Testis (tissue), 3 donors: Measurements from ENCODE around the gene CCNY. TPM values are rescaled to one million over a fixed set of nuclear protein-coding genes. Genes with fewer than 3 reads are reported as not detected.

Source experiments
- DNase-seq: peaks from one replicate; pipeline ENCODE4 v3.0.0-alpha.2; 2019
- H3K27ac ChIP-seq, 2 donors: fragments of 200-600 bp; sonication (generic); one replicate each; pipeline ENCODE4 v1.5.1; 2019
- H3K27me3 ChIP-seq: fragments of 200-600 bp; sonication (generic); one replicate; pipeline ENCODE4 v1.5.1; 2019
- H3K36me3 ChIP-seq: fragments of 200-600 bp; sonication (generic); one replicate; pipeline ENCODE4 v1.5.1; 2017; ENCODE audit warnings: low read depth; ENCODE audit errors: missing control alignments
- H3K4me1 ChIP-seq: fragments of 200-600 bp; sonication (generic); one replicate; pipeline ENCODE4 v1.5.1; 2019
- H3K4me3 ChIP-seq, 2 donors: fragments of 200-600 bp; sonication (generic); one replicate each; pipeline ENCODE4 v1.5.1; 2017 to 2019
- H3K9me3 ChIP-seq: fragments of 200-600 bp; sonication (generic); one replicate; pipeline ENCODE4 v1.5.1; 2017
- POLR2A ChIP-seq: fragments of 450-650 bp; IDR thresholded peaks from one replicate; pipeline ENCODE4 v1.6.1; 2017; ENCODE audit warnings: antibody characterized with exemption, mild to moderate bottlenecking, moderate library complexity
- WGBS, 2 donors: methylation state at CpG; one replicate each; pipeline ENCODE4 v1.1.5; 2018; 5-methylcytosine and 5-hydroxymethylcytosine counted together
- intact Hi-C: fragments of 100-400 bp; cut with DNase I; formaldehyde crosslinking; loops from one replicate; pipeline ENCODE4 v1.15.1; 2023; ENCODE audit warnings: low total_unique reads
- polyA plus RNA-seq: library from polyadenylated mRNA; stranded (reverse); fragments of 350-450 nt; fragmentation: Illumina TruSeq; extraction: RNeasy Lipid Tissue Mini Kit (QIAGEN cat#74804); gene quantifications from one replicate; pipeline ENCODE4 v1.2.3, GENCODE V29; 2014; ENCODE audit warnings: low read depth, low replicate concordance; ENCODE audit not compliant: insufficient read depth
- total RNA-seq, 2 donors: library from RNA; depleted of rRNA; stranded (reverse); fragments of >200 nt; gene quantifications; one replicate each; pipeline ENCODE4 v1.2.3, GENCODE V29; 2016
- TF ChIP-seq, protein P1 (sequence below), 3 experiments: fragments of 450-650 bp in 2 of 3; fragments of 200-600 bp in 1 of 3; sonication (generic) in 1 of 3; IDR thresholded peaks; one replicate each; pipeline ENCODE4 v1.5.1; 2016 to 2019; ENCODE audit warnings: antibody characterized with exemption in 3 of 3, mild to moderate bottlenecking in 2 of 3, moderate library complexity in 1 of 3

The CCNY gene
- total and polyA plus RNA-seq, 3 donors from 2014 or later: 103 to 380 (median 132) TPM

DNA sequence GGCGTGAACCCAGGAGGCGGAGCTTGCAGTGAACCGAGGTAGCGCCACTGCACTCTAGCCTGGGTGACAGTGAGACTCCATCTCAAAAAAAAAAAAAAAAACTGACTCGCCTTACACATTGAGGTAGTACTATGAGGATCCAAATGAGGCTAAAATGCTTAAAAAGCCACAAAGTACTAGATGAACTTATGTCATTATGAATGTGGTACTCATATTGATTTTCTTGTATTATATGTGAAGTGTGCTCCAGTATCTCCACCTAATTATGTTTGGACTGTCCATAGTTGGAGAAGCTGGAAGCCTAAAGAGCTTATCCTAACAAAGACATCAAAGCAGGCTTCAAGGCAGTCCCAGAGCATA lies 9.1 kb downstream of the CCNY start:
- WGBS, 2 donors: 93% methylated on average over 5 of the region's 5 CpGs
- intact Hi-C loops: no loop called here
- no peak for DNase-seq

DNA sequence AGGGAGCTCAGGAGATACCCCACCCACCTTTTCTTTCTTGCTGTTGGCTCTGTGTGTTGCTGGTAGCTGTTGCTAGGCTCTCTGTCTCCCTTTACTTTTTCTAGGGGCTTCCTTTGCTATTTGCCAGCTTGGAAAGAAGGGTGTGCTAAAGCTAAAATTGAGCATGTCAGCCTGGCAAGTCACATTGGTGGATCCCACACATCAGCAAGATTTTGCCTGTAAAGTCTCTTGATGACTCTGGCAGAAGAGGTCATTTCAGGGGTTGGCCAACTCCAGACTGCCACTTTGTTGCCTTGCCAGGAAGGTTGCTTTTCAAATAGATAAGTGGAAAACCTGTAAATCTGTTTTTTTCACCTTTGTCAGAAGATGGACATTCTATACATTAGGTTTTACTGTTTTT lies 9.9 kb downstream of the CCNY start:
- Histone ChIP-seq H3K4me3 (no peak overlapping the region), H3K9me3 (no peaks in the 10 kb centered on the region), H3K36me3 (no peaks in the 10 kb centered on the region), H3K27me3 (no peaks in the 10 kb centered on the region), H3K27ac (no peak overlapping the region), H3K4me1 (peaks cover 12% of the 10 kb centered on the region)
- no peak for TF ChIP-seq POLR2A
- TF ChIP-seq, protein P1, sequence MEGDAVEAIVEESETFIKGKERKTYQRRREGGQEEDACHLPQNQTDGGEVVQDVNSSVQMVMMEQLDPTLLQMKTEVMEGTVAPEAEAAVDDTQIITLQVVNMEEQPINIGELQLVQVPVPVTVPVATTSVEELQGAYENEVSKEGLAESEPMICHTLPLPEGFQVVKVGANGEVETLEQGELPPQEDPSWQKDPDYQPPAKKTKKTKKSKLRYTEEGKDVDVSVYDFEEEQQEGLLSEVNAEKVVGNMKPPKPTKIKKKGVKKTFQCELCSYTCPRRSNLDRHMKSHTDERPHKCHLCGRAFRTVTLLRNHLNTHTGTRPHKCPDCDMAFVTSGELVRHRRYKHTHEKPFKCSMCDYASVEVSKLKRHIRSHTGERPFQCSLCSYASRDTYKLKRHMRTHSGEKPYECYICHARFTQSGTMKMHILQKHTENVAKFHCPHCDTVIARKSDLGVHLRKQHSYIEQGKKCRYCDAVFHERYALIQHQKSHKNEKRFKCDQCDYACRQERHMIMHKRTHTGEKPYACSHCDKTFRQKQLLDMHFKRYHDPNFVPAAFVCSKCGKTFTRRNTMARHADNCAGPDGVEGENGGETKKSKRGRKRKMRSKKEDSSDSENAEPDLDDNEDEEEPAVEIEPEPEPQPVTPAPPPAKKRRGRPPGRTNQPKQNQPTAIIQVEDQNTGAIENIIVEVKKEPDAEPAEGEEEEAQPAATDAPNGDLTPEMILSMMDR (IDR thresholded peaks at IDR 0.05): no peak
- intact Hi-C loops: no loop called here
- DNase-seq: no peak

More for the DNA sequence above, 9.1 kb downstream of the CCNY start:
- TF ChIP-seq POLR2A: no peak
- TF ChIP-seq, protein P1 (IDR thresholded peaks at IDR 0.05): no peak
- H3K27ac ChIP-seq: no peak overlapping the region
- no peaks in the 10 kb centered on the region for H3K27me3 ChIP-seq
- H3K4me3 ChIP-seq: no peak overlapping the region
- H3K36me3 ChIP-seq: no peaks in the 10 kb centered on the region
- H3K9me3 ChIP-seq: no peaks in the 10 kb centered on the region
- peaks cover 18% of the 10 kb centered on the region for H3K4me1 ChIP-seq

DNA sequence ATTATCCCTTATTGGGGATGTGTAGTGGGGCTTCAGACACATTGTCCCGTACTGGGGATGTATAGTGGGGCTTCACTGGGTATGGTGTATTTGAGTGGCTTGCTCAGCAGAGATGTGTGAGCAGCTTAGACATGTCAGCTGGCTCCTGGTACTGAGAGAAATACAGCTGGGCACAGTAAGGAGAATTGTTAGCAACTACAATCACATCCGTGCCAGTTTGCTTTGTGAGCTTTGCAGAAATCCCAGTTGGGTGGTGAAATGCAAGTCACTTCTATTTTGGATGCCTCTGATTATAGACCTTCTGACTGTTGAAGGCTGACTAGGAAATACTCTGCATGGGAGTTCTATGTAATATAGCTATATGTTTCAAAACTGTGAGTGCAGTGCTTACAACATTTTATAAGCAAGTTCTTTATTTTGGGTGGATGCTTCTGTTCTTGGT lies 10.8 kb downstream of the CCNY start:
- no peak overlapping the region for H3K27ac ChIP-seq
- 46 to 52% methylated on average over 2 of the region's 2 CpGs for WGBS, 2 donors
- peaks cover 17% of the 10 kb centered on the region for H3K4me1 ChIP-seq
- intact Hi-C loops: no loop called here
- DNase-seq: no peak
- no peaks in the 10 kb centered on the region for H3K27me3 ChIP-seq
- TF ChIP-seq, protein P1 (IDR thresholded peaks at IDR 0.05): no peak
- no peak for TF ChIP-seq POLR2A
- no peak overlapping the region for H3K4me3 ChIP-seq
- H3K36me3 ChIP-seq: no peaks in the 10 kb centered on the region
- H3K9me3 ChIP-seq: no peaks in the 10 kb centered on the region

DNA sequence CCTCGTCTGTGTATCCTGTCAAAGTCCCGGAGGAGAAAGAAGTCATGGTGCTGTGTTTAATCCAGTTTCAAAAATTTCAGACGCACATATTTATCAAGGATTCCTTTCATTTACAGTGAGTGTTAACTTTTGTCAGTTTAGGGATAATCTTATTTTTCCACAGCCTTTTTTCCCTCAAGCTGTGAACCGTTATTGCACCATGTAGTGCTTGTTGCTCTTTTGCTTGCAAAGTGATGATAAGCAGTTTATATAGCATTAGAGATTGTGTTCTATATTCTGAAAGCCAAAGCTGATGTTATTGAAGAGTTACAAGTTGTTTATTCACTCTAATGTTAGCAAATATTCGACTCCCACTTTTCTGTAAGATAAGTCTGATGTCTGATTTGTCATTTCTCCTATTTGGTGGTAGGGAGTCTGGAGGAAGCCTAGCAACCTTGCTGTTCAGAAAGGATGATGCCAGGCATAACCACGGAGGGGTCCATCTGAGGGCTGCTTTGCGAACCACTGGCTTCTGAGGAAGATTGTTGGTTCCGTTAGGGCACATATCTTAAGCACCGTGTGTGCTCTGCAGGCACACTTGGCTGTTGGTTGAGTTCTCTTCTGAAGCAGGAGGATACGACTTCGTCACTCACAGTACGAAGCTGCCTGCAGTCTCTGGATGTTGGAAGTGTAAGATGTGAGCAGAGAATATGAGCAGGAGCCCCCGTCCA lies 11.7 kb downstream of the CCNY start:
- intact Hi-C loops: no loop called here
- Histone ChIP-seq H3K9me3 (no peaks in the 10 kb centered on the region), H3K36me3 (no peaks in the 10 kb centered on the region), H3K27me3 (no peaks in the 10 kb centered on the region), H3K4me1 (peaks cover 21% of the 10 kb centered on the region), H3K4me3 (no peak overlapping the region), H3K27ac (no peak overlapping the region)
- no peak for DNase-seq
- TF ChIP-seq POLR2A: no peak
- TF ChIP-seq, protein P1 (IDR thresholded peaks at IDR 0.05): no peak
- WGBS, 2 donors: 55 to 78% methylated on average over 13 of the region's 13 CpGs
